Measurements from ENCODE around the gene TWF1. TPM values are rescaled to one million over a fixed set of nuclear protein-coding genes. Genes with fewer than 3 reads are reported as not detected.
A peak's percentile ranks its signal among the peaks of the same experiment; 100 is the strongest.

The TWF1 gene
- total RNA-seq, 1 experiment from 2014 or later, result 160 TPM

GRCh38 chr12:43815416-43815815 lies 9.3 kb upstream of the TWF1 start:
- H3K9me3 ChIP-seq, result no peaks in the 10 kb centered on the region
- no peak for DNase-seq
- no peaks in the 10 kb centered on the region for H3K27me3 ChIP-seq
- no peak overlapping the region for H3K4me3 ChIP-seq
- no peaks in the 10 kb centered on the region for H3K36me3 ChIP-seq

DNA sequence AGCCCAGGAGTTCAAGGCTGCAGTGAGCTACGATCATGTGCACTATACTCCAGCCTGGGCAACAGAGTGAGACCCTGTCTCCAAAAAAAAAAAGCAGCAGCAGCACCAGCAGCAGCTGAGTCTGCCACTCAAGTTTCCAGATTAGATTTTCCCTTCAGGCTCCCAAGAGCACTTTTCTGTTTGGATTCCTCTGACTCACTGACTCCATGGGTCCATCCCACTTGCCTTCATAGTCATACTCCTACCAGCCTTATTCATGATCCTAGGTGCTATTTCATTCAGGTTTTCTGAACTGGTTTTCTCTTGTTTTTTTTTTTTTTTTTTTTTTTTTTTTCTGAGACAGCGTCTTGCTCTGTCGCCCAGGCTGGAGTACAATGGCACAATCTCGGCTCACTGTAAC lies 6.8 kb upstream of the TWF1 start:
- Histone ChIP-seq H3K9me3 (no peaks in the 10 kb centered on the region), H3K27me3 (no peaks in the 10 kb centered on the region), H3K4me3 (no peak overlapping the region), H3K36me3 (no peaks in the 10 kb centered on the region)
- no peak for DNase-seq

- Histone ChIP-seq H3K36me3 (no peaks in the 10 kb centered on the region), H3K4me3 (no peak overlapping the region), H3K27me3 (no peaks in the 10 kb centered on the region), H3K9me3 (no peaks in the 10 kb centered on the region)
- DNase-seq, result no peak
Measured at GRCh38 chr12:43812057-43812456, 5.9 kb upstream of the TWF1 start.

DNA sequence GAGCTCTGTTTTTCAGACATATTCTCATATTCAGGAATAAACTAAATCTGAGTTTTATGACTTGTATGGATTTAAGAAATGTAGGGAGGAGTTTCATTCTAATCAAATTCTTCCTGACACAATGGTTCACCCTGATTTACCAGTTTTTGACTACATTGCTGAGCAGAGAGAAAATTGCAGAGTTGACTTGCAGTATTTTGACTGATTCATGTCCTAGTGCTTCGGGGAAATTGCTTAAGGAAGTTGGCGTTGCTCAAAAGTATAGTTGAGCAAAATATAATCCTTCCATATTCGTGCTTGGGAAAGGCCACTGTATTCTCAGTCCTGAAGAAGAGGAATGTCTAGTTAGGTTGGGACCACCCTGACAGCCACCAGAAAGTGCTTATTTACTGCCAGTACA lies 1.3 kb upstream of the TWF1 start:
- Histone ChIP-seq H3K27me3 (no peaks in the 10 kb centered on the region), H3K9me3 (no peaks in the 10 kb centered on the region), H3K4me3 (no peak overlapping the region), H3K36me3 (peaks cover 19% of the 10 kb centered on the region)
- DNase-seq, result no peak

GRCh38 chr12:43806737-43807072 lies 588 bp upstream of the TWF1 start:
- DNase-seq, result no peak
- Histone ChIP-seq H3K9me3 (no peaks in the 10 kb centered on the region), H3K36me3 (peaks cover 26% of the 10 kb centered on the region), H3K27me3 (no peaks in the 10 kb centered on the region), H3K4me3 (peak overlapping the region; percentile 97)

DNA sequence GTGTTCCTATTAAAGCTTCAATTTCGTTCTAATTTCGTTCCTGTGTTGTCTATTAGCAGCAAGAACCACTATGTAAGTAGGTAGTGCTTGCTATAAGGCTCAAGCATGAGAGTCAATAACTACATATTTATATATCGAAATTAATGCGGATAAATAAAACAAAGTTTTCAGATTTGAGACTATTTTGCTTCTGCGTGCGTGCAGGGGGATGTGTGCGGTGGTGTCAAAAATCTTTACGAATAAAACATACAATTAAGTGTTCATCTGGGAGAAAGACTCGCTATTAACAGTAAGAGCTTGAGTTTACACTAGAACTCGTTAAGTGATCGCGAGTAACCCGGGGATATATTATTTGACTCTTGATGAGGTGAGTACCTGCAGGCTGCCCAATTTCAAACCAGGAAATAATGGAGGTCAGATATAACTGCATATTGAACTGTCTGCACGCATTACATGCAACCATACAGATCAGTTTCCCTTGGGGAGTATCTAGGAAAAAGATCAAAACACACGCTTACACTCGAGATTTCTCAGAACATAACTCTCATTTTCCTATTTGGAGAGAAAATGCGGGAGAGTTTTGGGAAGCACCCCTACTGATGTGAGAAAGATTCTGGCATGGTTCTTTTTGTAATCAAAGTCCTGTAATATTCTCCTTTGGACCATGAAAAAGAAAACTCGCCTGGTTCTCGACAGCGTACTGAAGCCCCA lies 813 bp downstream of the TWF1 start:
- Histone ChIP-seq H3K27me3 (no peaks in the 10 kb centered on the region), H3K36me3 (peaks cover 40% of the 10 kb centered on the region), H3K9me3 (no peaks in the 10 kb centered on the region), H3K4me3 (peak overlapping the region; percentile 97)
- DNase-seq, result no peak

DNA sequence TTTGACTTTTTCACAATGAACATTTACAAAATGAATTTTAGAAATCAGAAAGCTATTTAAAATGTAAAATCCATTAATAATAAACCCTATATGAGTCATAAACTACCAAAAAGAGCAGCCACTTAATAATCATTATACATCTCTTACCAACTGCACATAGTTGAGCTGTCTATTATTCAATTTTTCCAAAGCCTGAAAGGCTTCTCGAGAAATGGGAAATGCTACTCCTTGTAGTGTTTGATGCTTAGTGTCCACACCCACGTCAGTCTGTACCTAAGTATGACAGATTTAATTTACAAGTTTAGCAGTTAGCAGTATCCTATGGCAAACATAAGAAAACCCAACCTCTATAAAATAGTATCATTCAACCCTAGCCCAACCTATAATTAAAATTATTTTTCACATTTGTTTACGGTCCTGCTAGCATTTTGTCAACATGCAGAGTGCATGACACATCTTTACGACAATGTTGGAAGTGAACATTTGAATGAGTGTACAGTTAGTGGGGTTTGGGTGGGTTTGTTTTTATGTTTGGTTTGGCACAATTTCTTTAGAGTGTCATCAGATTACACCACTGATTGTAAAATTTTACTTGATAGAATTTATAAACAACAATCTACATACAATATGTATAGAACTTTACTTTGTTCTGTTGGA lies 8.4 kb downstream of the TWF1 start:
- no peaks in the 10 kb centered on the region for H3K27me3 ChIP-seq
- H3K36me3 ChIP-seq, result peaks cover 82% of the 10 kb centered on the region
- no peaks in the 10 kb centered on the region for H3K9me3 ChIP-seq
- no peak for DNase-seq
- H3K4me3 ChIP-seq, result no peak overlapping the region

DNA sequence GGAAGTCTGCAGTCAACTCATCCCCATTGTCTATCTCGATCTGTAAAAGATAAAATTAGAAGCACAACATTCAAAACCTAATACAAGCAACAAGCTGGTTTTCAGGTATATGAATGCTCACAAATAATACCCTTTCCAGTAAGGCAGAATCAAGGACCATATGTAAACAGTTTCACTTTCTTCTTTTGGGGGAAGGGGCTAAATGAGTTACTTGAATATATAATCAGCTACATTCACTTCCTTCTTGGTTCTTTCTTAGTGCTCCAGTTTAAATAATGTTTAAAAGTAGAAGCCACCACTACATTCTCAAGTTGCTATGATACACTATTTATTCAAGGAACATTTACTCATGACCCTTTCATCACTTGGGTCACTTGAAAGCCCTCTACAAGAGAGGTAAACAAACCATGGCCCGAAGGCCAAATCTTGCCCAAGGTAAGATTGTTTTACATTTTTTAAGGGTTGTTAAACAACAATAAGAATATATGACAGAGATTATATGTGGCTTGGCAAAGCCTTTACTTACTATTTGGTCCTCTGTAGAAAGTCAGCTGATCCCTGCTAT lies 10.3 kb downstream of the TWF1 start:
- H3K36me3 ChIP-seq, result peaks cover 63% of the 10 kb centered on the region
- no peak overlapping the region for H3K4me3 ChIP-seq
- no peaks in the 10 kb centered on the region for H3K9me3 ChIP-seq
- DNase-seq, result no peak
- H3K27me3 ChIP-seq, result no peaks in the 10 kb centered on the region

DNA sequence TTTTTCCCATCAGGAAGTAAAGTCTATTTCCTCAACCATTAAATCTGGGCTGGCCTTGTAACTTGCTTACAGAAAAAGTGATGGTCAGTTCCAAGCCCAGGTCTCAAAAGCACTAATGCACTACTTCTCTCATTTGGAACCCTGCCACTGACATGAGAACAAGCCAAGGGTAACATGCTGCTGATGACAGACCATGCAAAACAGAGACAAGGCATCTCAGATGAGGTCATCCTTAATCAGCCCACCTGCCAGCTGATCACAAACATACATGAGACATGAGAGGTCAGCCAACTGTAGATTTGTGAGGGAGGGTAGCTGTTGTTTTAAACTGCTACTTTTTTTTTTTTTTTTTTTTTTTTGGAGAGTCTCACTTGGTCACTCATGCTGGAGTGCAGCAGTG lies 16.2 kb downstream of the TWF1 start:
- peak; percentile 69 for DNase-seq
- Histone ChIP-seq H3K9me3 (no peaks in the 10 kb centered on the region), H3K4me3 (no peak overlapping the region), H3K36me3 (peaks cover 24% of the 10 kb centered on the region), H3K27me3 (no peaks in the 10 kb centered on the region)

- no peaks in the 10 kb centered on the region for H3K9me3 ChIP-seq
- no peaks in the 10 kb centered on the region for H3K27me3 ChIP-seq
- H3K36me3 ChIP-seq, result peaks cover 30% of the 10 kb centered on the region
- peak; percentile 3 for DNase-seq
- no peak overlapping the region for H3K4me3 ChIP-seq
Measured at GRCh38 chr12:43786899-43787693, 19.0 kb downstream of the TWF1 start.

GRCh38 chr12:43776498-43776897 lies 29.6 kb downstream of the TWF1 start:
- DNase-seq, result no peak
- Histone ChIP-seq H3K27me3 (no peaks in the 10 kb centered on the region), H3K9me3 (no peaks in the 10 kb centered on the region), H3K4me3 (no peak overlapping the region), H3K36me3 (peaks cover 20% of the 10 kb centered on the region)

DNA sequence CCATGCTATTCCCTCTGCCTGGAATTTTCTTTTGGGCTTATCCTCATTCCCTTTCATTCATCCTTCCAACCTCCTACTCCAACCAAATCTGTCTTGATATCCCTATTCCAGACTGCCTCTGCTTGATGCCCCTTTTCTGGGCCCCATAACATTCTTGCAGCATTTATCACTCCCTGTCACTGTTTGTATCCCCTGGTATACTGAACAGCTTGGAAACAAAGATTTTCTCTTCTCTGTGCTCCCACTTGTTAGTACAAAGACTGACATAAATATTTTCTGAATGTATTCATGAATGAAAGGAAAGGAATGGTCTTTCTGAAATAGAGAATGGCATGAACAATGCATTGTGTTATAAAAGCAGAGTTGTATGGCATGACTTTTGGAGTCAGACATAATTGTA lies 39.8 kb downstream of the TWF1 start:
- H3K36me3 ChIP-seq, result peaks cover 9% of the 10 kb centered on the region; the same call in 1 of the 2 replicates
- DNase-seq, result no peak
- no peak overlapping the region for H3K4me3 ChIP-seq
- no peaks in the 10 kb centered on the region for H3K27me3 ChIP-seq
- no peaks in the 10 kb centered on the region for H3K9me3 ChIP-seq

DNA sequence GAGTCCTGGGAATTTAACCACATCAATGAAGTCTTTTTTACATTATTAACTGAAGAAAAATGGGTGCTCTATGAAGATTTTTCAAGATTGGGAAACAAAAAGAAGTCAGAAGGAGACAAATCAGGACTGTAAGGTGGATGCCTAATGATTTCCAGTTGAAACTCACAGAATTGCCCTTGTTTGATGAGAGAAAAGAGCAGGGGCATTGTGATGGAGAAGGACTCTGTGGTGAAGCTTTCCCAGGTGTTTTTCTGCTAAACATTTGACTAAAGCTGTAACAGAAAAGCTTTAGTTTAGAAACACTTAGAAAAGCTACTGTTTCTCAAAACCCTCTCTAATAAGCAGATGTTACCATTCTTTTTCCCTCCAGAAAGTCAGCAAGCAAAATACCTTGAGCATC lies 41.6 kb downstream of the TWF1 start:
- H3K27me3 ChIP-seq, result no peaks in the 10 kb centered on the region
- no peak for DNase-seq
- H3K4me3 ChIP-seq, result no peak overlapping the region
- no peaks in the 10 kb centered on the region; the same call in 1 of the 2 replicates for H3K36me3 ChIP-seq
- no peaks in the 10 kb centered on the region for H3K9me3 ChIP-seq

DNA sequence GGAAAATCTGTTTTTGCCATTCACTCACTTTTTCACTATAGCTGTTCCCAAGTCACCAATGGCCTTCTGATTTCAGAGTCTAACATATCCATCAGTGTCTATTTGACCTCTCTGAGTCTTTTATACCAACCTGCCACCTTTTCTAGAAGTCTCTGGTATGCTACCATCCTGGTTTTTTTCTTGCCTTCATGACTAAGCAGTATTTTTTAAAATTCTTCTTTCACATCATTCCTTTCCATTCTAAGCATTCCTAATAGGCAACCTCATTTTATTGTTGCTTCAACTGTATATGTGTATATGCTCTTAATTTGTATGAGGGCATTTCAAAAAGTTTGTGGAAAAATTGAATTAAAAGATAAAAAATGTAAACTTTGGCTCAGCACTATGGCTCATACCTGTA lies 42.3 kb downstream of the TWF1 start:
- Histone ChIP-seq H3K27me3 (no peaks in the 10 kb centered on the region), H3K9me3 (no peaks in the 10 kb centered on the region), H3K36me3 (no peaks in the 10 kb centered on the region), H3K4me3 (no peak overlapping the region)
- no peak for DNase-seq

GRCh38 chr12:43762596-43762995 lies 43.5 kb downstream of the TWF1 start:
- H3K9me3 ChIP-seq, result no peaks in the 10 kb centered on the region
- no peak for DNase-seq
- no peaks in the 10 kb centered on the region; the same call in 1 of the 2 replicates for H3K36me3 ChIP-seq
- H3K27me3 ChIP-seq, result no peaks in the 10 kb centered on the region
- no peak overlapping the region for H3K4me3 ChIP-seq

GRCh38 chr12:43761500-43761899 lies 44.6 kb downstream of the TWF1 start:
- H3K36me3 ChIP-seq, result no peaks in the 10 kb centered on the region; the same call in 1 of the 2 replicates
- DNase-seq, result no peak

GRCh38 chr12:43760396-43760795 lies 45.7 kb downstream of the TWF1 start:
- H3K27me3 ChIP-seq, result no peaks in the 10 kb centered on the region
- H3K9me3 ChIP-seq, result no peaks in the 10 kb centered on the region
- H3K36me3 ChIP-seq, result peaks cover 4% of the 10 kb centered on the region
- H3K4me3 ChIP-seq, result peak overlapping the region; percentile 89
- peak; percentile 3 for DNase-seq

More at GRCh38 chr12:43761500-43761899, 44.6 kb downstream of the TWF1 start:
- Histone ChIP-seq H3K9me3 (no peaks in the 10 kb centered on the region), H3K4me3 (no peak overlapping the region), H3K27me3 (no peaks in the 10 kb centered on the region)

All from MG63 (cell line).